Esophagus squamous epithelium (tissue), 5 donors: ENCODE measurements around the gene BMPER. TPM values are rescaled to one million over a fixed set of nuclear protein-coding genes. Genes with fewer than 3 reads are reported as not detected.

Experiments
- DNase-seq: peaks from one replicate; lab custom pipeline; 2025; lab: John Stamatoyannopoulos, UW
- H3K27ac ChIP-seq, 4 donors: fragments of 200-600 bp; sonication (generic); one replicate each; pipeline ENCODE4 v1.5.1; 2016 to 2019; ENCODE audit warnings: mild to moderate bottlenecking in 1 of 4
- H3K27me3 ChIP-seq, 4 donors: fragments of 200-600 bp; sonication (generic); 1 replicate in 3 of 4; 2 replicates in 1 of 4; pipeline versions ENCODE4 v1.5.1 to v1.6.0; 2017 to 2021; ENCODE audit warnings: antibody characterized with exemption in 1 of 4
- H3K36me3 ChIP-seq, 3 donors: fragments of 200-600 bp; sonication (generic); one replicate each; pipeline ENCODE4 v1.5.1; 2016 to 2019
- H3K4me1 ChIP-seq, 3 donors: fragments of 200-600 bp; sonication (generic); one replicate each; pipeline ENCODE4 v1.5.1; 2017 to 2019
- H3K4me3 ChIP-seq, 4 donors: fragments of 200-600 bp; sonication (generic); 1 replicate in 3 of 4; 2 replicates in 1 of 4; pipeline ENCODE4 v1.5.1; 2016 to 2019; ENCODE audit warnings: mild to moderate bottlenecking in 2 of 4, moderate library complexity in 1 of 4
- H3K9me3 ChIP-seq, 3 donors: fragments of 200-600 bp; sonication (generic); one replicate each; pipeline ENCODE4 v1.5.1; 2016 to 2019
- CTCF ChIP-seq, 6 experiments: fragments of 450-650 bp in 4 of 6; fragments of 200-600 bp in 2 of 6; sonication (generic) in 2 of 6; IDR thresholded peaks; one replicate each; pipeline ENCODE4 v1.5.1; 2016 to 2019; ENCODE audit warnings: antibody characterized with exemption in 6 of 6, mild to moderate bottlenecking in 4 of 6, moderate library complexity in 4 of 6
- POLR2A ChIP-seq, 4 donors: fragments of 450-650 bp; IDR thresholded peaks; one replicate each; pipeline ENCODE4 v1.6.1; 2017; ENCODE audit warnings: antibody characterized with exemption in 4 of 4, mild to moderate bottlenecking in 4 of 4, moderate library complexity in 3 of 4
- WGBS, 2 donors: methylation state at CpG; one replicate each; pipeline ENCODE4 v1.1.5; 2018; 5-methylcytosine and 5-hydroxymethylcytosine counted together
- intact Hi-C: fragments of 100-400 bp; cut with DNase I; formaldehyde crosslinking; loops from one replicate; pipeline ENCODE4 v1.15.0; 2022
- total RNA-seq, 4 donors: library from RNA; depleted of rRNA; stranded (reverse); fragments of >200 nt; gene quantifications; one replicate each; pipeline ENCODE4 v1.1.0, GENCODE V29; 2016
- donor health status: DM: yes; HTN: yes; CAD: no.

Gene BMPER
- total RNA-seq, 4 donors from 2014 or later, result 0.11 to 0.76 (median 0.34) TPM

- TF ChIP-seq POLR2A (IDR thresholded peaks at IDR 0.05), result no peak
- no peak for TF ChIP-seq CTCF (IDR thresholded peaks at IDR 0.05)
- Histone ChIP-seq H3K4me1 (no peaks in the 10 kb centered on the region), H3K4me3 (no peak overlapping the region), H3K9me3 (peaks cover 0 to under 1% (median 0%) of the 10 kb centered on the region in 3 donors), H3K27ac (no peak overlapping the region), H3K27me3 (no peaks in the 10 kb centered on the region), H3K36me3 (no peaks in the 10 kb centered on the region)
- intact Hi-C loops, result no loop called here
- 44 to 45% methylated on average over 3 of the region's 3 CpGs for whole genome bisulfite sequencing, 2 donors
- DNase-seq, result no peak
Observed at GRCh38 chr7:34177476-34177875, 272.1 kb downstream of the BMPER start.

GRCh38 chr7:34181271-34181958 is 276.1 kb downstream of the BMPER start:
- DNase-seq, result no peak
- Histone ChIP-seq H3K4me3 (no peak overlapping the region), H3K27me3 (no peaks in the 10 kb centered on the region), H3K4me1 (no peaks in the 10 kb centered on the region), H3K27ac (no peak overlapping the region), H3K36me3 (no peaks in the 10 kb centered on the region), H3K9me3 (peaks cover 0 to 8% (median 0%) of the 10 kb centered on the region in 3 donors)
- TF ChIP-seq CTCF (IDR thresholded peaks at IDR 0.05) (no peak), POLR2A (IDR thresholded peaks at IDR 0.05) (no peak)
- WGBS, 2 donors, result 79 to 89% methylated on average over 3 of the region's 3 CpGs
- intact Hi-C loops, result no loop called here

- TF ChIP-seq CTCF (IDR thresholded peaks at IDR 0.05) (no peak), POLR2A (IDR thresholded peaks at IDR 0.05) (no peak)
- Histone ChIP-seq H3K36me3 (no peaks in the 10 kb centered on the region), H3K27ac (no peak overlapping the region), H3K4me1 (no peaks in the 10 kb centered on the region), H3K27me3 (no peaks in the 10 kb centered on the region), H3K9me3 (peaks cover 0 to 8% (median 0%) of the 10 kb centered on the region in 3 donors), H3K4me3 (no peak overlapping the region)
- intact Hi-C loops, result no loop called here
- 41 to 45% methylated on average over 1 of the region's 1 CpG for WGBS, 2 donors
- DNase-seq, result no peak
Observed at GRCh38 chr7:34184466-34184865, 279.1 kb downstream of the BMPER start.

- TF ChIP-seq POLR2A (IDR thresholded peaks at IDR 0.05) (no peak), CTCF (IDR thresholded peaks at IDR 0.05) (no peak)
- intact Hi-C loops, result no loop called here
- WGBS, 2 donors, result 49 to 53% methylated on average over 2 of the region's 2 CpGs
Observed at GRCh38 chr7:34187798-34188307, 282.5 kb downstream of the BMPER start.

GRCh38 chr7:34189031-34189430 is 283.7 kb downstream of the BMPER start:
- WGBS, 2 donors, result 73 to 81% methylated on average over 3 of the region's 3 CpGs

More at GRCh38 chr7:34187798-34188307, 282.5 kb downstream of the BMPER start:
- no peaks in the 10 kb centered on the region for H3K27me3 ChIP-seq
- no peak overlapping the region for H3K4me3 ChIP-seq
- H3K36me3 ChIP-seq, result no peaks in the 10 kb centered on the region
- no peaks in the 10 kb centered on the region for H3K4me1 ChIP-seq
- peaks cover 0 to 4% (median 0%) of the 10 kb centered on the region in 3 donors for H3K9me3 ChIP-seq
- H3K27ac ChIP-seq, result no peak overlapping the region
- DNase-seq, result no peak

More at GRCh38 chr7:34189031-34189430, 283.7 kb downstream of the BMPER start:
- Histone ChIP-seq H3K4me3 (no peak overlapping the region), H3K36me3 (no peaks in the 10 kb centered on the region), H3K27ac (no peak overlapping the region), H3K27me3 (no peaks in the 10 kb centered on the region), H3K4me1 (no peaks in the 10 kb centered on the region), H3K9me3 (no peaks in the 10 kb centered on the region)
- no peak for TF ChIP-seq CTCF (IDR thresholded peaks at IDR 0.05)
- TF ChIP-seq POLR2A (IDR thresholded peaks at IDR 0.05), result no peak
- no peak for DNase-seq
- intact Hi-C loops, result no loop called here
